Mucosa of descending colon (tissue), 3 donors: ENCODE measurements around the gene USP4. TPM values are rescaled to one million over a fixed set of nuclear protein-coding genes. Genes with fewer than 3 reads are reported as not detected.
A peak's percentile ranks its signal among the peaks of the same experiment; 100 is the strongest.
"Not testable (repeated sequence)": the region's sequence is repeated elsewhere in the genome, so short reads cannot be mapped to it uniquely, and the experiment has no call there.

Source experiments
- ATAC-seq: fragments of 200-7000 bp; cut with Tn5 transposase; one replicate; pipeline ENCODE4 v1.9.1; 2020; ENCODE audit warnings: mild to moderate bottlenecking, moderate library complexity
- DNase-seq, 3 donors: peaks; one replicate each; pipeline ENCODE4 v3.0.0-alpha.2; 2020
- H3K36me3 ChIP-seq: fragments of 200-600 bp; one replicate; pipeline ENCODE4 v1.8.0; 2021; ENCODE audit warnings: low read depth, mild to moderate bottlenecking
- H3K4me1 ChIP-seq: fragments of 200-600 bp; one replicate; pipeline ENCODE4 v1.8.0; 2021; ENCODE audit warnings: low read depth, mild to moderate bottlenecking
- H3K4me3 ChIP-seq: fragments of 200-600 bp; one replicate; pipeline ENCODE4 v1.8.0; 2021; ENCODE audit warnings: mild to moderate bottlenecking
- H3K9me3 ChIP-seq: fragments of 200-600 bp; one replicate; pipeline ENCODE4 v1.8.0; 2021; ENCODE audit warnings: mild to moderate bottlenecking
- intact Hi-C, 2 donors: fragments of 100-400 bp; cut with DNase I in 1 of 2; cut with micrococcal nuclease in 1 of 2; formaldehyde crosslinking; loops; one replicate each; pipeline versions ENCODE4 v1.11.0 to v1.11.1; 2022; cut with DNase I, micrococcal nuclease
- total RNA-seq, 3 donors: library from RNA; stranded (reverse); fragmentation: NEBNext Ultra II Directional in 2 of 3; extraction: Animal tissue kit (Norgen Biotek cat#: 25700) in 2 of 3; gene quantifications; one replicate each; pipeline versions ENCODE4 v1.2.1 to v1.2.4, GENCODE V29; 2021 to 2023
- TF ChIP-seq, protein P1 (sequence below): fragments of 200-600 bp; IDR thresholded peaks from one replicate; pipeline ENCODE4 v1.8.0; 2022; ENCODE audit warnings: antibody characterized with exemption, mild to moderate bottlenecking
- donor health status: DM: no; HTN: no; CAD: no; lungs with moderate emphysema.
- donor health status: DM: no; HTN: no; CAD: no.
- donor health status: DM: no; HTN: yes; CAD: no.

USP4 gene
- total RNA-seq, 3 donors from 2014 or later = 46.4 to 60.5 (median 58.9) TPM

DNA sequence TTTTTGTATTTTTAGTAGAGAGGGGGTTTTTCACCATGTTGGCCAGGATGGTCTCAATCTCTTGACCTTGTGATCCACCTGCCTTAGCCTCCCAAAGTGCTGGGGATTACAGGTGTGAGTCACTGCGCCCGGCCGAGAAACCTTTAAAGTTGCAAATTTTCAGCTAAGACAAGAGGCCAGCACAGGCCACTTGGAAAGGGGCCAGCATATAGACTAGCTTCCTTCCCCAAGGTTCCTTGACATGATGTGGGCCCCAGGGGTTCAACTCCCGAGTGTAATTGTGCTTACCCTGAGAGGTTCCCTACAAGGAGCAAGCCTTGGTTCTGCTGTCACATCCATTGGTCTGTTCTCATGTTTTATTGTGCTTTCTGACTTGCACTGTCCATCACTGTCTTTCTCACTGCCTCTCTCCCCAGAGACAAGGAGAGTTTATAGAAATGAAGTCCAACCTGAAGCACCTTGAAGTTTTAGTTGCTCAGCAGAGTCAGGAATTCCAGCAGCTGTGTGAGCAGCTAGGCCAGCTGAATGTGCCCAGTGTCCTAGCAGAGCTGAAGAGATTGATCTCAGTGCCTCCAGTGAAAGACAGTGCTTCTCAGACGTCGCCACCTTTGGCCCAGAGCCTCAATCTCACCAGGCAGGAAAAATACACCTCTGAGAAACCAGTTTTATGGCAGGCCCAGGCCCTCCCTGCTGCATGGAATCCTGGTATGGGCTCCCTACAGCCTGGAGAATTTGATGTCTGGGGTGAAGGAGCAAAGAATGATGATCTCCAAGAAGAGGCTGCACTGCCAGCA is 83.9 kb downstream of the USP4 start:
- intact Hi-C loops = no loop called here
- Histone ChIP-seq H3K4me3 (no peak overlapping the region), H3K36me3 (no peaks in the 10 kb centered on the region), H3K4me1 (no peaks in the 10 kb centered on the region), H3K9me3 (no peaks in the 10 kb centered on the region)
- TF ChIP-seq, protein P1, sequence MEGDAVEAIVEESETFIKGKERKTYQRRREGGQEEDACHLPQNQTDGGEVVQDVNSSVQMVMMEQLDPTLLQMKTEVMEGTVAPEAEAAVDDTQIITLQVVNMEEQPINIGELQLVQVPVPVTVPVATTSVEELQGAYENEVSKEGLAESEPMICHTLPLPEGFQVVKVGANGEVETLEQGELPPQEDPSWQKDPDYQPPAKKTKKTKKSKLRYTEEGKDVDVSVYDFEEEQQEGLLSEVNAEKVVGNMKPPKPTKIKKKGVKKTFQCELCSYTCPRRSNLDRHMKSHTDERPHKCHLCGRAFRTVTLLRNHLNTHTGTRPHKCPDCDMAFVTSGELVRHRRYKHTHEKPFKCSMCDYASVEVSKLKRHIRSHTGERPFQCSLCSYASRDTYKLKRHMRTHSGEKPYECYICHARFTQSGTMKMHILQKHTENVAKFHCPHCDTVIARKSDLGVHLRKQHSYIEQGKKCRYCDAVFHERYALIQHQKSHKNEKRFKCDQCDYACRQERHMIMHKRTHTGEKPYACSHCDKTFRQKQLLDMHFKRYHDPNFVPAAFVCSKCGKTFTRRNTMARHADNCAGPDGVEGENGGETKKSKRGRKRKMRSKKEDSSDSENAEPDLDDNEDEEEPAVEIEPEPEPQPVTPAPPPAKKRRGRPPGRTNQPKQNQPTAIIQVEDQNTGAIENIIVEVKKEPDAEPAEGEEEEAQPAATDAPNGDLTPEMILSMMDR = no peak
- peak in 1 of 3 donors; percentile 23 for DNase-seq
- peak; percentile 30 for ATAC-seq

DNA sequence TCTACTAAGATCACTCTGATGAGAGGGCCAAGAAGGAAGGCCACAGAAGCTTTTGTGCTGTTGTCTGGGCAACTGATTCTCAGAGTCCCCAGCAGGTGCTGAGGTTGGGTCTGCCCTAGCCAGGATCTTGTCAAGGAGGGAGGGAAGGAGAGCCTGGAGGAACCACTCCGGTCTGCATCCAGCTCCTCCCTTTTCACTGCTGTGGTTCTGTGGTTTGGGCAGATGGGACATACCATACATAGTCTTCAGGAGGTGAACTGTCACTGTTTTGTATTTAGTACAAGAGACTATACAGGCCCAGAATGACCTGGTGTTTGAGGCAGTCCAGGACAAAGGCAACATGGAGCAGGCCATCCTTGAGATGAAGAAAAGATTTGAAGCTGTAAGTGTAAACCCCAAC is 84.7 kb downstream of the USP4 start:
- DNase-seq (no peak), ATAC-seq (no peak)
- TF ChIP-seq, protein P1 = no peak
- Histone ChIP-seq H3K4me3 (no peak overlapping the region), H3K4me1 (no peaks in the 10 kb centered on the region), H3K9me3 (no peaks in the 10 kb centered on the region), H3K36me3 (no peaks in the 10 kb centered on the region)
- intact Hi-C loops = no loop called here

DNA sequence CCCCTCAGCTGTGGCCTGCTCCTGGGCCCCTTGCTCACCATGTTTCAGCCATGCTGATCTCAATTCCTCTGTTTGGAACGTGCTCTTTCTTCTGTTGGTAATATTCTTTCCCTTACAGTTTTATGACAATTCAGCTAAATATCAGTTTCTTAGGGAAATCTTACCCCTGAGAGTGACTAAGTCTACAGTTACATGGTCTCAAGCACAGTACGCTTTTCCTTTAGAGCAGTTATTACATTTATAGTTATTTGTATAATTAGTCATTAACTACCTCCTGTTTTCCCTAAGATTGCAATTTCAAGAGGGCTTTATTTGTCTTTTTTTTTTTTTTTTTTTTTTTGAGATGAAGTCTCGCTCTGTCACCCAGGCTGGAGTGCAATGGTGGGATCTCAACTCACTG is 86.3 kb downstream of the USP4 start:
- no peak for DNase-seq
- TF ChIP-seq, protein P1 = no peak
- Histone ChIP-seq H3K4me3 (no peak overlapping the region), H3K36me3 (no peaks in the 10 kb centered on the region), H3K4me1 (no peaks in the 10 kb centered on the region), H3K9me3 (no peaks in the 10 kb centered on the region)
- intact Hi-C loops = no loop called here
- no peak for ATAC-seq

DNA sequence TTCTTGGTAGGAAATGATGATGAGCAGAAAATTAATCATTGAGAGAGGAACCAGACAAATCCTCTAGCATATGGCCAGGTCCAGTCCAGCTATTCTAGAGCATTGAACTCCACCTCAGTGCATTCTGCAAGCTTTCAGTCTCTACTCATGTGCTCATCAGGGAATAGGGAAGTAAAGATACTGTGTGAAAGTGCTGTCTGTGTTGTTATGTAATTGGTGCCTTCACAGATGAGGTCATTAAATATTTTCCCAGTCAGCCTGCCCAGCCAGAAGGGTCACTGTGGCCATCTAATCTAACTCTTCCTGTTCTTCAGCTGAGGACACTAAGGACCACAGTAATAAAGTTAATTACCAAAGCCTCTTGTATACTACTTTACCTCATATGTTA is 91.0 kb downstream of the USP4 start:
- DNase-seq (peak in 1 of 3 donors; percentile 11), ATAC-seq (peak; percentile 77)
- intact Hi-C loops = no loop called here
- no peaks in the 10 kb centered on the region for H3K36me3 ChIP-seq
- no peak overlapping the region for H3K4me3 ChIP-seq
- H3K4me1 ChIP-seq = no peaks in the 10 kb centered on the region
- no peaks in the 10 kb centered on the region for H3K9me3 ChIP-seq
- TF ChIP-seq, protein P1 = no peak

DNA sequence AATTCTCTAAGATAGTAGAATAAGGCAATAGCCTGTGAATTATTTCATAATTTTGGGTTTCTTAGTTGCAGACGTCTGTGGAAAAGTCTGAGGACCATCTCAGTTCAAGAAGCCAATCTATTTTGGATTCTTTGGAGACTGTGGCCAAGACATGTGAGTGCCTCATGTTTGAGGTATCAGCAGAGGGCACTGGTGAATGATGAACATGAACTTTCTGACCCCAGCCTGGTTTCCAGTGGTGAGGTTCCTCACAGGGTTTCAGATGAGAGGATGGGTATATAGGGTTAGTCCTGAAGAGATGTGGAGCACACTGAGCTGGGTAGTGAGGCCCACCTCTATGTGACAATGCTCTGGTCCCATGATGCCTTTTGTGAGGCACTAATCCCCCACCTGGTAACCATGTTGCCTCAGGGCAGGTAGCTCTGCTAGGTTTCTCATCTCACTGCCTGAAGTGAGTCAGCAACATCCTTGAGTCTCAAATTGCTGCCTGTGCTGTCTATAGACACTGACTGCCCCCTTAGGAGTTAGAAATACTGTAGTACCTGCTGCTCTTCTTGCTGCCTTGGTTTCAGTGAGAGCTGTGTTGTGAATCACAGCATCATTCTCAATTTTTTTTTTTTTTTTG is 95.2 kb downstream of the USP4 start:
- intact Hi-C loops = no loop called here
- ATAC-seq (no peak), DNase-seq (peak in 1 of 3 donors; percentile 30)
- H3K9me3 ChIP-seq = no peaks in the 10 kb centered on the region
- TF ChIP-seq, protein P1 = no peak
- H3K4me3 ChIP-seq = no peak overlapping the region
- H3K4me1 ChIP-seq = no peaks in the 10 kb centered on the region
- no peaks in the 10 kb centered on the region for H3K36me3 ChIP-seq

DNA sequence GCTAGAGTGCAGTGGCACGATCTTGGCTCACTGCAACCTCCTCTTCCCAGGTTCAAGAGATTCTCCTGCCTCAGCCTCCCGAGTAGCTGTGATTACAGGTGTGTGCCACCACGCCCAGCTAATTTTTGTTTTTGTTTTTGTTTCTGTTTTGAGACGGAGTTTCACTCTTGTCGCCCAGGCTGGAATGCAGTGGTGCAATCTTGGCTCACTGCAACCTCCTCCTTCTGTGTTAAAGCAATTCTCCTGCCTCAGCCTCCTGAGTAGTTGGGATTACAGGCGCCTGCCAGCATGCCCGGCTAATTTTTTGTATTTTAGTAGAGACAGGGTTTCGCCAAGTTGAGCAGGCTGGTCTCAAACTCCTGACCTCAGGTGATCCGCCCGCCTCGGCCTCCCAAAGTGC is 99.8 kb downstream of the USP4 start:
- H3K9me3 ChIP-seq, H3K4me1 ChIP-seq, H3K36me3 ChIP-seq, intact Hi-C loops, H3K4me3 ChIP-seq, ATAC-seq, DNase-seq: not testable (repeated sequence)
